Left renal cortex interstitium (tissue), 4 donors: ENCODE measurements around the gene NUDT9. TPM values are rescaled to one million over a fixed set of nuclear protein-coding genes. Genes with fewer than 3 reads are reported as not detected.
A peak's percentile ranks its signal among the peaks of the same experiment; 100 is the strongest.
"Not testable (repeated sequence)": the region's sequence is repeated elsewhere in the genome, so short reads cannot be mapped to it uniquely, and the experiment has no call there.

Experiments
- DNase-seq, 4 donors: peaks; one replicate each; pipeline ENCODE4 v3.0.0-alpha.2; 2013; ENCODE audit warnings: low read depth in 4 of 4, low spot score in 2 of 4, missing footprints in 1 of 4
- polyA plus RNA-seq, 4 donors: library from polyadenylated mRNA; unstranded; fragments of 120-200 nt; gene quantifications; one replicate each; pipeline ENCODE4 v1.2.1, GENCODE V29; 2013; ENCODE audit not compliant: insufficient read length in 4 of 4

NUDT9 gene
- polyA plus RNA-seq, 4 donors, result 61.5 to 69.6 (median 66.6) TPM

GRCh38 chr4:87446375-87446774 is 24.0 kb downstream of the NUDT9 start:
- DNase-seq, result not testable (repeated sequence)

- DNase-seq, result no peak
These were observed 29.2 kb downstream of the NUDT9 start for GRCh38 chr4:87451537-87451936.

GRCh38 chr4:87458913-87459312 is 36.5 kb downstream of the NUDT9 start:
- no peak for DNase-seq

- DNase-seq, result no peak
These were observed 38.9 kb downstream of the NUDT9 start for GRCh38 chr4:87461281-87461700.

- DNase-seq, result no peak
These were observed 39.7 kb downstream of the NUDT9 start for GRCh38 chr4:87462102-87462501.

- DNase-seq, result peak; percentile 11 to 36 (median 15)
These were observed 43.5 kb downstream of the NUDT9 start for GRCh38 chr4:87465739-87466366.

GRCh38 chr4:87469390-87469789 is 47.0 kb downstream of the NUDT9 start:
- no peak for DNase-seq

- no peak for DNase-seq
These were observed 54.6 kb downstream of the NUDT9 start for GRCh38 chr4:87476934-87477333.

GRCh38 chr4:87478732-87479250 is 56.4 kb downstream of the NUDT9 start:
- DNase-seq, result no peak

GRCh38 chr4:87481377-87481776 is 59.0 kb downstream of the NUDT9 start:
- no peak for DNase-seq

GRCh38 chr4:87483247-87483646 is 60.9 kb downstream of the NUDT9 start:
- not testable (repeated sequence) for DNase-seq

- not testable (repeated sequence) for DNase-seq
These were observed 66.3 kb downstream of the NUDT9 start for GRCh38 chr4:87488666-87489065.

GRCh38 chr4:87489678-87490077 is 67.3 kb downstream of the NUDT9 start:
- DNase-seq, result no peak

GRCh38 chr4:87490664-87491369 is 68.4 kb downstream of the NUDT9 start:
- no peak for DNase-seq

GRCh38 chr4:87491436-87491835 is 69.1 kb downstream of the NUDT9 start:
- no peak for DNase-seq

- DNase-seq, result not testable (repeated sequence)
These were observed 69.5 kb downstream of the NUDT9 start for GRCh38 chr4:87491851-87492250.

GRCh38 chr4:87493115-87493514 is 70.7 kb downstream of the NUDT9 start:
- no peak for DNase-seq

GRCh38 chr4:87497159-87497558 is 74.8 kb downstream of the NUDT9 start:
- no peak for DNase-seq

GRCh38 chr4:87497578-87497977 is 75.2 kb downstream of the NUDT9 start:
- no peak for DNase-seq

GRCh38 chr4:87498446-87498900 is 76.1 kb downstream of the NUDT9 start:
- DNase-seq, result no peak

- DNase-seq, result no peak
These were observed 77.2 kb downstream of the NUDT9 start for GRCh38 chr4:87499403-87500091.
